ENCODE results near the gene CHADL.

Gene CHADL

DNA sequence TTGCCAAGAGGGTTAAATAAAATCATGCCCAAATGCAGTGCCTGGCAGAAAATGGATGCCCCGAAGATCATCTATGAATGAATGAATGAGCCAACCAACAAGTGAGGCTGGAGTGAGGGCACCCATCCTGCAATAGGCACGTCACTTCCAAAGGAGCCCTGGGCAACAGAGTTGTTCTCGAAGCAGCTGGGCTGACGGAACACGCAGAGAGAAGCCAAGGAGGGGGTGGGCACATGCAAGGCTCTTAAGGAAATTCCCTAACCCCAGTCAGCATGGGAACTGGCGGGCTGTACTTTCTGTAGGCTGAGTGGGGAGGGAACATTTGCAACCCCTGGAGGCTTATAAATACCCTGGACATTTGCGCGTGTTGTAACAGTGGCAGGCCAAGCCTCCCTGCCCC lies 11.6 kb upstream of the CHADL start:
- peaks cover 90% of the 10 kb centered on the region for H3K36me3 ChIP-seq (ENCODE audit: control insufficient read depth, low read length)
- H3F3A ChIP-seq (ENCODE audit: control insufficient read depth, insufficient read depth) = no peaks in the 10 kb centered on the region
- no peaks in the 10 kb centered on the region for H4K20me1 ChIP-seq (ENCODE audit: control insufficient read depth, insufficient read depth, low read depth, low read length)
- H3K4me1 ChIP-seq (ENCODE audit: control insufficient read depth, low read length) = no peaks in the 10 kb centered on the region
- H3K27ac ChIP-seq (ENCODE audit: low read depth, low read length) = no peak overlapping the region
- no peak overlapping the region for H3K4me2 ChIP-seq (ENCODE audit: low read length)
- no peak overlapping the region for H3K4me3 ChIP-seq (ENCODE audit: low read length)
- TF ChIP-seq EZH2phosphoT487 (IDR thresholded peaks at IDR 0.05; ENCODE audit: borderline replicate concordance, low read length) = no peak
- TF ChIP-seq, protein P1, sequence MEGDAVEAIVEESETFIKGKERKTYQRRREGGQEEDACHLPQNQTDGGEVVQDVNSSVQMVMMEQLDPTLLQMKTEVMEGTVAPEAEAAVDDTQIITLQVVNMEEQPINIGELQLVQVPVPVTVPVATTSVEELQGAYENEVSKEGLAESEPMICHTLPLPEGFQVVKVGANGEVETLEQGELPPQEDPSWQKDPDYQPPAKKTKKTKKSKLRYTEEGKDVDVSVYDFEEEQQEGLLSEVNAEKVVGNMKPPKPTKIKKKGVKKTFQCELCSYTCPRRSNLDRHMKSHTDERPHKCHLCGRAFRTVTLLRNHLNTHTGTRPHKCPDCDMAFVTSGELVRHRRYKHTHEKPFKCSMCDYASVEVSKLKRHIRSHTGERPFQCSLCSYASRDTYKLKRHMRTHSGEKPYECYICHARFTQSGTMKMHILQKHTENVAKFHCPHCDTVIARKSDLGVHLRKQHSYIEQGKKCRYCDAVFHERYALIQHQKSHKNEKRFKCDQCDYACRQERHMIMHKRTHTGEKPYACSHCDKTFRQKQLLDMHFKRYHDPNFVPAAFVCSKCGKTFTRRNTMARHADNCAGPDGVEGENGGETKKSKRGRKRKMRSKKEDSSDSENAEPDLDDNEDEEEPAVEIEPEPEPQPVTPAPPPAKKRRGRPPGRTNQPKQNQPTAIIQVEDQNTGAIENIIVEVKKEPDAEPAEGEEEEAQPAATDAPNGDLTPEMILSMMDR (IDR thresholded peaks at IDR 0.05; ENCODE audit: low read depth, low read length, poor library complexity, severe bottlenecking) = no peak
- H3K9me3 ChIP-seq (ENCODE audit: control insufficient read depth, insufficient read depth, low read length) = no peaks in the 10 kb centered on the region
- H3K9me2 ChIP-seq (replicated peaks; ENCODE audit: control insufficient read depth, low read length) = no peaks in the 10 kb centered on the region
- no peaks in the 10 kb centered on the region for H3K79me2 ChIP-seq (ENCODE audit: control insufficient read depth, low read length)
- no peaks in the 10 kb centered on the region for H3K27me3 ChIP-seq (ENCODE audit: control insufficient read depth, low read length)

GRCh38 chr22:41250127-41250526 lies 9.4 kb upstream of the CHADL start:
- Histone ChIP-seq H3K27me3 (ENCODE audit: control insufficient read depth, low read length) (no peaks in the 10 kb centered on the region), H3K27ac (ENCODE audit: low read depth, low read length) (no peak overlapping the region), H3K36me3 (ENCODE audit: control insufficient read depth, low read length) (peaks cover 82% of the 10 kb centered on the region), H3F3A (ENCODE audit: control insufficient read depth, insufficient read depth) (no peaks in the 10 kb centered on the region), H3K9me3 (ENCODE audit: control insufficient read depth, insufficient read depth, low read length) (no peaks in the 10 kb centered on the region), H3K4me3 (ENCODE audit: low read length) (no peak overlapping the region), H3K9me2 (replicated peaks; ENCODE audit: control insufficient read depth, low read length) (no peaks in the 10 kb centered on the region), H3K4me1 (ENCODE audit: control insufficient read depth, low read length) (no peaks in the 10 kb centered on the region), H3K4me2 (ENCODE audit: low read length) (no peak overlapping the region), H3K79me2 (ENCODE audit: control insufficient read depth, low read length) (no peaks in the 10 kb centered on the region), H4K20me1 (ENCODE audit: control insufficient read depth, insufficient read depth, low read depth, low read length) (no peaks in the 10 kb centered on the region)
- TF ChIP-seq, protein P1 (IDR thresholded peaks at IDR 0.05; ENCODE audit: low read depth, low read length, poor library complexity, severe bottlenecking) = no peak
- no peak for TF ChIP-seq EZH2phosphoT487 (IDR thresholded peaks at IDR 0.05; ENCODE audit: borderline replicate concordance, low read length)

GRCh38 chr22:41249442-41249841 lies 8.7 kb upstream of the CHADL start:
- no peaks in the 10 kb centered on the region for H3K4me1 ChIP-seq (ENCODE audit: control insufficient read depth, low read length)
- H3K9me2 ChIP-seq (replicated peaks; ENCODE audit: control insufficient read depth, low read length) = no peaks in the 10 kb centered on the region
- H4K20me1 ChIP-seq (ENCODE audit: control insufficient read depth, insufficient read depth, low read depth, low read length) = no peaks in the 10 kb centered on the region
- H3K4me3 ChIP-seq (ENCODE audit: low read length) = no peak overlapping the region
- H3K4me2 ChIP-seq (ENCODE audit: low read length) = no peak overlapping the region
- no peaks in the 10 kb centered on the region for H3K27me3 ChIP-seq (ENCODE audit: control insufficient read depth, low read length)
- H3F3A ChIP-seq (ENCODE audit: control insufficient read depth, insufficient read depth) = peaks cover 5% of the 10 kb centered on the region; the same call in 1 of the 2 replicates
- no peak for TF ChIP-seq EZH2phosphoT487 (IDR thresholded peaks at IDR 0.05; ENCODE audit: borderline replicate concordance, low read length)
- TF ChIP-seq, protein P1 (IDR thresholded peaks at IDR 0.05; ENCODE audit: low read depth, low read length, poor library complexity, severe bottlenecking) = no peak
- H3K27ac ChIP-seq (ENCODE audit: low read depth, low read length) = no peak overlapping the region
- no peaks in the 10 kb centered on the region for H3K79me2 ChIP-seq (ENCODE audit: control insufficient read depth, low read length)
- no peaks in the 10 kb centered on the region for H3K9me3 ChIP-seq (ENCODE audit: control insufficient read depth, insufficient read depth, low read length)
- peaks cover 82% of the 10 kb centered on the region for H3K36me3 ChIP-seq (ENCODE audit: control insufficient read depth, low read length)

All from DOHH2 (cell line).